GM23338 (cell line): ENCODE data around the gene IFI16. TPM values are rescaled to one million over a fixed set of nuclear protein-coding genes. Genes with fewer than 3 reads are reported as not detected.

Source experiments
- ATAC-seq: fragments of 200-7000 bp; cut with Tn5 transposase; 3 replicates; pipeline ENCODE4 v1.9.1; 2020
- DNase-seq: peaks from one replicate; pipeline ENCODE4 v3.0.0-alpha.2; 2015; ENCODE audit warnings: low spot score
- H2AFZ ChIP-seq: fragments of 200-600 bp; sonication (generic); 2 replicates; pipeline ENCODE4 v1.8.0; 2016; ENCODE audit warnings: antibody characterized with exemption, mild to moderate bottlenecking, moderate library complexity
- H3F3A ChIP-seq: fragments of 200-600 bp; sonication (generic); replicated peaks from 2 replicates; pipeline ENCODE4 v1.8.0; 2017; ENCODE audit warnings: antibody characterized with exemption, mixed run types, low read depth
- H3K27ac ChIP-seq: fragments of 200-600 bp; sonication (generic); 2 replicates; pipeline ENCODE4 v1.6.1; 2016; ENCODE audit warnings: low read depth
- H3K27me3 ChIP-seq: fragments of 200-600 bp; sonication (generic); 2 replicates; pipeline ENCODE4 v1.8.0; 2016; ENCODE audit warnings: mild to moderate bottlenecking, mixed run types, moderate library complexity; ENCODE audit not compliant: insufficient read depth
- H3K36me3 ChIP-seq: fragments of 200-600 bp; sonication (generic); 2 replicates; pipeline ENCODE4 v1.8.0; 2016; ENCODE audit warnings: mild to moderate bottlenecking; ENCODE audit not compliant: insufficient read depth
- H3K4me1 ChIP-seq: fragments of 200-600 bp; sonication (generic); 2 replicates; pipeline ENCODE4 v1.8.0; 2016; ENCODE audit warnings: mild to moderate bottlenecking, moderate library complexity; ENCODE audit not compliant: insufficient read depth
- H3K4me2 ChIP-seq: fragments of 200-600 bp; sonication (generic); 2 replicates; pipeline ENCODE4 v1.7.1; 2017; ENCODE audit warnings: mixed run types
- H3K4me3 ChIP-seq: fragments of 200-600 bp; sonication (generic); 2 replicates; pipeline ENCODE4 v1.6.1; 2016; ENCODE audit warnings: mixed run types
- H3K79me2 ChIP-seq: fragments of 200-600 bp; sonication (generic); replicated peaks from 2 replicates; pipeline ENCODE4 v1.8.0; 2017; ENCODE audit warnings: mild to moderate bottlenecking; ENCODE audit not compliant: insufficient read depth
- H3K9me2 ChIP-seq: fragments of 200-600 bp; sonication (generic); 2 replicates; pipeline ENCODE4 v1.8.0; 2017; ENCODE audit not compliant: insufficient read depth
- H4K20me1 ChIP-seq: fragments of 200-600 bp; sonication (generic); replicated peaks from 2 replicates; pipeline ENCODE4 v1.8.0; 2017; ENCODE audit warnings: mild to moderate bottlenecking; ENCODE audit not compliant: insufficient read depth
- H3K27ac Mint-ChIP-seq: 2 replicates; pipeline ENCODE4 v1.8.0; 2020; ENCODE audit warnings: inconsistent platforms, mild to moderate bottlenecking, moderate library complexity, mixed read lengths
- H3K27me3 Mint-ChIP-seq: 3 replicates; pipeline ENCODE4 v1.8.0; 2022; ENCODE audit warnings: low read depth, mild to moderate bottlenecking, moderate library complexity, mixed read lengths, inconsistent platforms; ENCODE audit not compliant: insufficient read depth, poor library complexity
- H3K36me3 Mint-ChIP-seq: 3 replicates; pipeline ENCODE4 v1.8.0; 2021; ENCODE audit warnings: low read depth, mild to moderate bottlenecking, inconsistent platforms, moderate library complexity, mixed read lengths
- H3K4me1 Mint-ChIP-seq: 3 replicates; pipeline ENCODE4 v1.8.0; 2020; ENCODE audit warnings: mild to moderate bottlenecking, inconsistent platforms, mixed read lengths
- H3K4me3 Mint-ChIP-seq: 3 replicates; pipeline ENCODE4 v1.8.0; 2021; ENCODE audit warnings: moderate library complexity, mild to moderate bottlenecking, inconsistent platforms, mixed read lengths
- H3K9me3 Mint-ChIP-seq: 3 replicates; pipeline ENCODE4 v1.8.0; 2020; ENCODE audit warnings: moderate library complexity, mild to moderate bottlenecking, inconsistent platforms, mixed read lengths
- CTCF ChIP-seq, 2 experiments: fragments of 200-600 bp in 1 of 2; sonication (generic) in 1 of 2; conservative IDR thresholded peaks; 2 replicates each; pipeline versions ENCODE4 v1.5.1 to v1.6.1; 2016 to 2017; ENCODE audit warnings: antibody characterized with exemption in 2 of 2, low read depth in 2 of 2, mild to moderate bottlenecking in 2 of 2, moderate library complexity in 1 of 2
- EZH2 ChIP-seq: fragments of 200-600 bp; sonication (generic); IDR thresholded peaks from one replicate; pipeline ENCODE4 v1.8.0; 2017; ENCODE audit warnings: antibody characterized with exemption, mild to moderate bottlenecking, low read depth; ENCODE audit not compliant: unreplicated experiment
- EZH2phosphoT487 ChIP-seq: fragments of 200-600 bp; sonication (generic); IDR thresholded peaks from one replicate; pipeline ENCODE4 v1.8.1; 2018; ENCODE audit warnings: antibody characterized with exemption; ENCODE audit not compliant: unreplicated experiment
- JUNB ChIP-seq: IDR thresholded peaks from one replicate; pipeline ENCODE4 v1.6.1; 2016; ENCODE audit warnings: antibody characterized with exemption; ENCODE audit not compliant: unreplicated experiment
- NANOG ChIP-seq: IDR thresholded peaks from 2 replicates; pipeline ENCODE4 v1.6.1; 2016; ENCODE audit warnings: antibody characterized with exemption, borderline replicate concordance
- STAT1 ChIP-seq: IDR thresholded peaks from one replicate; pipeline ENCODE4 v1.6.1; 2016; ENCODE audit warnings: antibody characterized with exemption; ENCODE audit not compliant: unreplicated experiment
- ZNF114 ChIP-seq: fragments of 250-450 bp; sonication (Bioruptor Pico); IDR thresholded peaks from 2 replicates; pipeline ENCODE4 v1.5.0; 2020; ENCODE audit warnings: mild to moderate bottlenecking, moderate library complexity
- polyA plus RNA-seq: library from polyadenylated mRNA; unstranded; fragments of >200 nt; fragmentation: Nextera tagmentation; extraction: Ambion mirVana; gene quantifications from 2 replicates; pipeline ENCODE4 v1.2.1, GENCODE V29; 2016
- total RNA-seq: library from RNA; depleted of rRNA; stranded (reverse); fragments of >200 nt; shearing (Covaris generic); gene quantifications from 2 replicates; pipeline ENCODE4 v1.2.3, GENCODE V29; 2014

The IFI16 gene
- total and polyA plus RNA-seq, 2 experiments from 2014 or later, result 0.31 to 2.1 TPM

GRCh38 chr1:159071970-159072582 is 62.4 kb downstream of the IFI16 start:
- Histone ChIP-seq H2AFZ (no peak overlapping the region), H3K4me3 (no peak overlapping the region), H3K36me3 (no peaks in the 10 kb centered on the region), H3K4me2 (no peak overlapping the region), H3K27ac (no peak overlapping the region), H4K20me1 (no peaks in the 10 kb centered on the region), H3F3A (no peaks in the 10 kb centered on the region), H3K27me3 (no peaks in the 10 kb centered on the region), H3K4me1 (no peaks in the 10 kb centered on the region), H3K79me2 (no peaks in the 10 kb centered on the region), H3K9me2 (no peaks in the 10 kb centered on the region)
- H3K4me3 Mint-ChIP-seq, result no peak overlapping the region
- H3K4me1 Mint-ChIP-seq, result peaks cover 9% of the 10 kb centered on the region; the same call in 2 of the 3 replicates
- peak; percentile 83 for DNase-seq
- H3K36me3 Mint-ChIP-seq, result no peaks in the 10 kb centered on the region
- H3K9me3 Mint-ChIP-seq, result no peaks in the 10 kb centered on the region
- no peak for TF ChIP-seq EZH2phosphoT487
- peak; percentile 75 to 80 for TF ChIP-seq CTCF (conservative IDR thresholded peaks at IDR 0.05; ENCODE audit: low read depth in 2 of 2)
- TF ChIP-seq STAT1, result no peak
- TF ChIP-seq JUNB, result no peak
- TF ChIP-seq ZNF114 (CRISPR knock-in tag), result no peak
- TF ChIP-seq EZH2, result no peak
- no peak overlapping the region for H3K27ac Mint-ChIP-seq
- H3K27me3 Mint-ChIP-seq, result peaks cover 2% of the 10 kb centered on the region
- ATAC-seq, result peak; percentile 64

GRCh38 chr1:159076438-159077119 is 66.9 kb downstream of the IFI16 start, which contains the start of gene AIM2:
Gene AIM2 (minus strand): TSS chr1:159076766. CDS start chr1:159073499, 3,267 bp downstream.
- Mint-ChIP-seq H3K4me1 (no peaks in the 10 kb centered on the region; the same call in 2 of the 3 replicates), H3K27ac (no peak within 1 kb of the TSS), H3K36me3 (no peaks in the 10 kb centered on the region), H3K9me3 (no peaks in the 10 kb centered on the region), H3K27me3 (no peaks in the 10 kb centered on the region), H3K4me3 (no peak within 1 kb of the TSS)
- Histone ChIP-seq H3K36me3 (no peaks in the 10 kb centered on the region), H3F3A (no peaks in the 10 kb centered on the region), H3K4me3 (no peak within 1 kb of the TSS), H3K27ac (no peak within 1 kb of the TSS), H3K4me1 (no peaks in the 10 kb centered on the region), H3K4me2 (no peak within 1 kb of the TSS), H4K20me1 (no peaks in the 10 kb centered on the region), H3K27me3 (no peaks in the 10 kb centered on the region), H2AFZ (no peak within 1 kb of the TSS), H3K79me2 (no peaks in the 10 kb centered on the region), H3K9me2 (no peaks in the 10 kb centered on the region)
- ATAC-seq, result no peak
- DNase-seq, result no peak
- TF ChIP-seq NANOG (no peak), STAT1 (no peak)
